Esophagus squamous epithelium (tissue), 4 donors: ENCODE results near the gene PPIP5K2.

Source experiments
- CTCF ChIP-seq, 6 experiments: fragments of 450-650 bp in 4 of 6; fragments of 200-600 bp in 2 of 6; sonication (generic) in 2 of 6; IDR thresholded peaks; one replicate each; pipeline ENCODE4 v1.5.1; 2016 to 2019; ENCODE audit warnings: antibody characterized with exemption in 6 of 6, mild to moderate bottlenecking in 4 of 6, moderate library complexity in 4 of 6
- POLR2A ChIP-seq, 4 donors: fragments of 450-650 bp; IDR thresholded peaks; one replicate each; pipeline ENCODE4 v1.6.1; 2017; ENCODE audit warnings: antibody characterized with exemption in 4 of 4, mild to moderate bottlenecking in 4 of 4, moderate library complexity in 3 of 4

- TF ChIP-seq CTCF (IDR thresholded peaks at IDR 0.05) (no peak), POLR2A (IDR thresholded peaks at IDR 0.05) (no peak)
Observed at GRCh38 chr5:103079796-103080195, 40.3 kb upstream of the PPIP5K2 start.
